ENCODE data around the gene ASPA.
"Not testable (repeated sequence)": the region's sequence is repeated elsewhere in the genome, so short reads cannot be mapped to it uniquely, and the experiment has no call there.

The ASPA gene

GRCh38 chr17:3507869-3508268 is 32.1 kb downstream of the ASPA start:
- DNase-seq (ENCODE audit: low spot score) = no peak

GRCh38 chr17:3510090-3510489 is 34.3 kb downstream of the ASPA start:
- DNase-seq (ENCODE audit: low spot score) = no peak

GRCh38 chr17:3511852-3512504 is 36.2 kb downstream of the ASPA start:
- peak; percentile 60 for DNase-seq (ENCODE audit: low spot score)

GRCh38 chr17:3512505-3513171 is 36.8 kb downstream of the ASPA start:
- DNase-seq (ENCODE audit: low spot score) = peak; percentile 87

- DNase-seq (ENCODE audit: low spot score) = no peak
Observed at GRCh38 chr17:3513305-3514035, 37.7 kb downstream of the ASPA start.

GRCh38 chr17:3514167-3514566 is 38.4 kb downstream of the ASPA start:
- DNase-seq (ENCODE audit: low spot score) = not testable (repeated sequence)

- DNase-seq (ENCODE audit: low spot score) = no peak
Observed at GRCh38 chr17:3514873-3515272, 39.1 kb downstream of the ASPA start.

- not testable (repeated sequence) for DNase-seq (ENCODE audit: low spot score)
Observed at GRCh38 chr17:3519472-3519871, 43.7 kb downstream of the ASPA start.

GRCh38 chr17:3524024-3524423 is 48.2 kb downstream of the ASPA start:
- DNase-seq (ENCODE audit: low spot score) = no peak

- DNase-seq (ENCODE audit: low spot score) = no peak
Observed at GRCh38 chr17:3526491-3526890, 50.7 kb downstream of the ASPA start.

- no peak for DNase-seq (ENCODE audit: low spot score)
Observed at GRCh38 chr17:3526971-3527370, 51.2 kb downstream of the ASPA start.

GRCh38 chr17:3527468-3527867 is 51.7 kb downstream of the ASPA start:
- DNase-seq (ENCODE audit: low spot score) = no peak

- DNase-seq (ENCODE audit: low spot score) = no peak
Observed at GRCh38 chr17:3527896-3528295, 52.1 kb downstream of the ASPA start.

GRCh38 chr17:3528403-3528851 is 52.6 kb downstream of the ASPA start:
- DNase-seq (ENCODE audit: low spot score) = no peak

- DNase-seq (ENCODE audit: low spot score) = peak; percentile 30
Observed at GRCh38 chr17:3528880-3529511, 53.2 kb downstream of the ASPA start.

- DNase-seq (ENCODE audit: low spot score) = peak; percentile 62
Observed at GRCh38 chr17:3529817-3530741, 54.3 kb downstream of the ASPA start.

GRCh38 chr17:3531266-3532101 is 55.7 kb downstream of the ASPA start:
- no peak for DNase-seq (ENCODE audit: low spot score)

GRCh38 chr17:3532106-3532858 is 56.5 kb downstream of the ASPA start:
- DNase-seq (ENCODE audit: low spot score) = no peak

- DNase-seq (ENCODE audit: low spot score) = no peak
Observed at GRCh38 chr17:3532859-3533142, 57.0 kb downstream of the ASPA start.

GRCh38 chr17:3533752-3534151 is 58.0 kb downstream of the ASPA start:
- DNase-seq (ENCODE audit: low spot score) = no peak
